ENCODE results near the gene CDYL.

Gene CDYL

GRCh38 chr6:4929097-4929718 is 153.0 kb downstream of the CDYL start:
- DNase-seq (ENCODE audit: extremely low read depth in 1 of 2, low read depth in 1 of 2): no peak

- no peak for DNase-seq (ENCODE audit: extremely low read depth in 1 of 2, low read depth in 1 of 2)
Measured at GRCh38 chr6:4930025-4930691, 154.0 kb downstream of the CDYL start.

- DNase-seq (ENCODE audit: extremely low read depth in 1 of 2, low read depth in 1 of 2): no peak
Measured at GRCh38 chr6:4931530-4932227, 155.5 kb downstream of the CDYL start.

- DNase-seq (ENCODE audit: extremely low read depth in 1 of 2, low read depth in 1 of 2): no peak
Measured at GRCh38 chr6:4932228-4932903, 156.2 kb downstream of the CDYL start.

- no peak for DNase-seq (ENCODE audit: extremely low read depth in 1 of 2, low read depth in 1 of 2)
Measured at GRCh38 chr6:4935486-4935885, 159.3 kb downstream of the CDYL start.

- DNase-seq (ENCODE audit: extremely low read depth in 1 of 2, low read depth in 1 of 2): no peak
Measured at GRCh38 chr6:4935975-4936680, 159.9 kb downstream of the CDYL start.

GRCh38 chr6:4936681-4937041 is 160.5 kb downstream of the CDYL start:
- no peak for DNase-seq (ENCODE audit: extremely low read depth in 1 of 2, low read depth in 1 of 2)

- no peak for DNase-seq (ENCODE audit: extremely low read depth in 1 of 2, low read depth in 1 of 2)
Measured at GRCh38 chr6:4937414-4937813, 161.2 kb downstream of the CDYL start.

- DNase-seq (ENCODE audit: extremely low read depth in 1 of 2, low read depth in 1 of 2): no peak
Measured at GRCh38 chr6:4939241-4939640, 163.0 kb downstream of the CDYL start.

GRCh38 chr6:4940416-4940815 is 164.2 kb downstream of the CDYL start:
- no peak for DNase-seq (ENCODE audit: extremely low read depth in 1 of 2, low read depth in 1 of 2)

- DNase-seq (ENCODE audit: extremely low read depth in 1 of 2, low read depth in 1 of 2): no peak
Measured at GRCh38 chr6:4941782-4942672, 165.8 kb downstream of the CDYL start.

- DNase-seq (ENCODE audit: extremely low read depth in 1 of 2, low read depth in 1 of 2): no peak
Measured at GRCh38 chr6:4942673-4943009, 166.4 kb downstream of the CDYL start.

- no peak for DNase-seq (ENCODE audit: extremely low read depth in 1 of 2, low read depth in 1 of 2)
Measured at GRCh38 chr6:4943716-4944115, 167.5 kb downstream of the CDYL start.

GRCh38 chr6:4944325-4944724 is 168.1 kb downstream of the CDYL start:
- no peak for DNase-seq (ENCODE audit: extremely low read depth in 1 of 2, low read depth in 1 of 2)

- no peak for DNase-seq (ENCODE audit: extremely low read depth in 1 of 2, low read depth in 1 of 2)
Measured at GRCh38 chr6:4946521-4946920, 170.3 kb downstream of the CDYL start.

GRCh38 chr6:4947716-4948115 is 171.5 kb downstream of the CDYL start:
- no peak for DNase-seq (ENCODE audit: extremely low read depth in 1 of 2, low read depth in 1 of 2)

GRCh38 chr6:4948781-4949450 is 172.7 kb downstream of the CDYL start:
- DNase-seq (ENCODE audit: extremely low read depth in 1 of 2, low read depth in 1 of 2): no peak

- DNase-seq (ENCODE audit: extremely low read depth in 1 of 2, low read depth in 1 of 2): no peak
Measured at GRCh38 chr6:4950076-4950475, 173.9 kb downstream of the CDYL start.

GRCh38 chr6:4950836-4951533 is 174.8 kb downstream of the CDYL start:
- DNase-seq (ENCODE audit: extremely low read depth in 1 of 2, low read depth in 1 of 2): no peak
